ENCODE measurements around the gene HENMT1. TPM values are rescaled to one million over a fixed set of nuclear protein-coding genes. Genes with fewer than 3 reads are reported as not detected.

The HENMT1 gene
- total RNA-seq, 1 experiment from 2014 or later, result 9.9 TPM

- TF ChIP-seq, protein P1, sequence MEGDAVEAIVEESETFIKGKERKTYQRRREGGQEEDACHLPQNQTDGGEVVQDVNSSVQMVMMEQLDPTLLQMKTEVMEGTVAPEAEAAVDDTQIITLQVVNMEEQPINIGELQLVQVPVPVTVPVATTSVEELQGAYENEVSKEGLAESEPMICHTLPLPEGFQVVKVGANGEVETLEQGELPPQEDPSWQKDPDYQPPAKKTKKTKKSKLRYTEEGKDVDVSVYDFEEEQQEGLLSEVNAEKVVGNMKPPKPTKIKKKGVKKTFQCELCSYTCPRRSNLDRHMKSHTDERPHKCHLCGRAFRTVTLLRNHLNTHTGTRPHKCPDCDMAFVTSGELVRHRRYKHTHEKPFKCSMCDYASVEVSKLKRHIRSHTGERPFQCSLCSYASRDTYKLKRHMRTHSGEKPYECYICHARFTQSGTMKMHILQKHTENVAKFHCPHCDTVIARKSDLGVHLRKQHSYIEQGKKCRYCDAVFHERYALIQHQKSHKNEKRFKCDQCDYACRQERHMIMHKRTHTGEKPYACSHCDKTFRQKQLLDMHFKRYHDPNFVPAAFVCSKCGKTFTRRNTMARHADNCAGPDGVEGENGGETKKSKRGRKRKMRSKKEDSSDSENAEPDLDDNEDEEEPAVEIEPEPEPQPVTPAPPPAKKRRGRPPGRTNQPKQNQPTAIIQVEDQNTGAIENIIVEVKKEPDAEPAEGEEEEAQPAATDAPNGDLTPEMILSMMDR (IDR thresholded peaks at IDR 0.05; ENCODE audit: unreplicated experiment), result no peak
- H3K4me3 Mint-ChIP-seq (ENCODE audit: low read depth, unreplicated experiment), result no peak overlapping the region
- H3K36me3 Mint-ChIP-seq (ENCODE audit: insufficient read depth, unreplicated experiment), result peaks cover 72% of the 10 kb centered on the region
- intact Hi-C loops (cut with micrococcal nuclease; ENCODE audit: unreplicated experiment), result loop anchor here (10.0 kb wide), 1 partner anchor 199 kb away; no protein-coding TSS in a partner anchor
- H3K4me1 Mint-ChIP-seq (ENCODE audit: low read depth, unreplicated experiment), result peaks cover 19% of the 10 kb centered on the region
- CTCF ChIA-PET, result no interaction called here
- H3K27ac Mint-ChIP-seq (ENCODE audit: unreplicated experiment), result no peak overlapping the region
- H3K9me3 Mint-ChIP-seq (ENCODE audit: low read depth, unreplicated experiment), result no peaks in the 10 kb centered on the region
- DNase-seq, result no peak
- no peaks in the 10 kb centered on the region for H3K27me3 Mint-ChIP-seq (ENCODE audit: unreplicated experiment)
- no TSS peak for BruUV-seq (replicated peaks)
Observed at GRCh38 chr1:108695535-108695934, 34.6 kb upstream of the HENMT1 start.

DNA sequence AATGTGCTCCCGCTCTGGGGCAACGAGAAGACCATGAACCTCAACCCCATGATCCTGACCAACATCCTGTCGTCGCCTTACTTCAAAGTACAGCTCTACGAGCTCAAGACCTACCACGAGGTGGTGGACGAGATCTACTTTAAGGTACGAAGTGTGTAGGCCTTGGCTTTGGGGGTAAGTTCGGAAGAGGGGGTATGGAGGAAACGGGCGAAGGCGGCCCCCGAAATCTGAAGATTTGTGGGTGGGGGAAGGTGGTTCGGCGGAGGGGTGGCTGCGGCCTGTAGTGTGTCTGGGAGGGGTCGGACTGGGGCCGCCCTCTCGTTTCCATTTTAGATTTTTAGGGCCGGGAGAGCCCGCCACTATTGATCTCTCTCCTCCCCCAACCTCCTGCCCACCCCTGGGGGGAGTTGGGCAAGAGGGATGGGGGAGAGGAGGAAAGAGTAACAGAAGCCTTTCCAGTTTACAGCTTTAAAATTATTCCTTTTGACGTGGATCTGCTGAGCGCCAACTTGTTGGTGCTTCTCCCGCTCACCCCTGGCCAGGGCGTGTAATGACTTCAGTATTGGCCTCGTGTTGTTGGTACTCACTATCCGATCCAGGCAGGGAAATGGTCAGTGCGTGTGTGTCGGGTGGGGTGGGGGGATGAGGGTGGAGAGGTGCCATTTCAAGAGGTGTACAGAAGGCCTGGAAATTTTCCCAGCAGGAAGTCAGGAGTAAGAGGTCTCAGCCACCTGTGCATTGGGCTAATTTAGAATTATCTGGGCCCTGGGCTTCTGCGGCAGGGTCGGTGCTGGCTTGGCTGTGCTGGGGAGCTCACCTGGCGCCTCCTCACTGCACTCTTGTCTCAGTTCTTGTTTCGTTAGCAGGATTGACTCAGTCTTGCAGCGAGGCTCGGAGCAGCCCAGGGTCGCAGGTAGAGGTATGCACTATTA is 32.1 kb upstream of the HENMT1 start:
- Mint-ChIP-seq H3K27me3 (ENCODE audit: unreplicated experiment) (no peaks in the 10 kb centered on the region), H3K27ac (ENCODE audit: unreplicated experiment) (peak overlapping the region; percentile 76), H3K4me1 (ENCODE audit: low read depth, unreplicated experiment) (peaks cover 16% of the 10 kb centered on the region), H3K9me3 (ENCODE audit: low read depth, unreplicated experiment) (no peaks in the 10 kb centered on the region), H3K36me3 (ENCODE audit: insufficient read depth, unreplicated experiment) (peaks cover 54% of the 10 kb centered on the region), H3K4me3 (ENCODE audit: low read depth, unreplicated experiment) (peak overlapping the region; percentile 92)
- CTCF ChIA-PET, result interaction anchor here (0.7 to 1.8 kb wide), 4 partner anchors 12 to 665 kb away, joined by 3 to 6 read pairs (median 4); partner anchors contain the start of gene HENMT1
- intact Hi-C loops (cut with micrococcal nuclease; ENCODE audit: unreplicated experiment), result loop anchor here (2.0 to 10.0 kb wide), 2 partner anchors 54 to 202 kb away; partner anchors contain the start of gene STXBP3
- DNase-seq, result peak; percentile 36
- TF ChIP-seq, protein P1 (IDR thresholded peaks at IDR 0.05; ENCODE audit: unreplicated experiment), result no peak
- no TSS peak for BruUV-seq (replicated peaks)

DNA sequence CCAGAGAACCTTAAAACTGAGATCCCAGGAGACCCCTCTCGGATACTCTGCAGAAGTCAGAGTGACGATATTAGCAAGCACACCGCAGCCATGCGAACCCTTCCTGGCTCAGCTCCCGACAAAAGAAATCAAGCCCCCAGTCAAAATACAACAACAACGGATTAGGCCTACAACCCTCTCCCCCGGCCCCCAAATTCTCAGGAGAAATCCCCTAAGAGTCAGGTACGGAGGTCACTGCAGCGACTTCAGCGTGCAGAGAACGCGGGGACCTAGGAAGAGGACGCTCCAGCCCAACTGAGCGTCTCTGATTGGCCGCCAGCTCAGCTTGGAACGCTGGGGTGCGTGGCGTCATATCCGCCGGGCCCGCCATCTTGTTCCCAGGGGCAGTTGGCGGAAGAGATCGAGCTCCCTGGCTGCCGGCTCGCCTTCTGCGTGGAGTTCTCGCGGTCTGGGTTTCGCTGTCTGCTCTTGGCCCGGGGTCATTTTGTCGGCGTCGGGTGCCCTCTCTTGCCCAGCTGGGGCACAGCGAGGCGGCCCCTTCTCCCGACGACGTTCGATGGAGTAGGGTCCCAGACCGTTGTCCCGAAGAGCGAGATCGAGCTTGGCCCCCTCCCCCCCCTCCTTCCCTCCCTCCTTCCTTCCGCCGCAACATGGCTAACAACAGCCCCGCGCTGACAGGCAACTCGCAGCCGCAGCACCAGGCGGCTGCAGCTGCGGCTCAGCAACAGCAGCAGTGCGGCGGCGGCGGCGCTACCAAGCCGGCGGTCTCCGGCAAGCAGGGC is 31.2 kb upstream of the HENMT1 start, which contains the start of gene PRPF38B:
Gene PRPF38B, plus strand, starts transcription at position 369 of the 782 bp plus-strand sequence. Its CDS starts 282 bp downstream, at position 651.
- Mint-ChIP-seq H3K36me3 (ENCODE audit: insufficient read depth, unreplicated experiment) (peaks cover 46% of the 10 kb centered on the region), H3K4me3 (ENCODE audit: low read depth, unreplicated experiment) (peak within 1 kb of the TSS; percentile 92), H3K4me1 (ENCODE audit: low read depth, unreplicated experiment) (peaks cover 16% of the 10 kb centered on the region), H3K27me3 (ENCODE audit: unreplicated experiment) (no peaks in the 10 kb centered on the region), H3K27ac (ENCODE audit: unreplicated experiment) (peak within 1 kb of the TSS; percentile 76), H3K9me3 (ENCODE audit: low read depth, unreplicated experiment) (no peaks in the 10 kb centered on the region)
- CTCF ChIA-PET, result interaction anchor here (0.9 to 1.8 kb wide), 3 partner anchors 11 to 45 kb away, joined by 4 to 6 read pairs (median 5); partner anchors contain the start of gene HENMT1
- DNase-seq, result peak; percentile 87
- intact Hi-C loops (cut with micrococcal nuclease; ENCODE audit: unreplicated experiment), result loop anchor here (2.0 to 10.0 kb wide), 2 partner anchors 55 to 203 kb away; partner anchors contain the start of gene STXBP3
- no TSS peak for BruUV-seq (replicated peaks)
- TF ChIP-seq, protein P1 (IDR thresholded peaks at IDR 0.05; ENCODE audit: unreplicated experiment), result no peak

Data from Calu3 (cell line).